Adipocyte (in vitro differentiated cells): ENCODE measurements around the gene MRGPRF.

Experiments used
- DNase-seq: peaks from one replicate; pipeline ENCODE4 v3.0.0-alpha.2; 2015; ENCODE audit warnings: low read depth
- H3K27me3 ChIP-seq: replicated peaks from 2 replicates; pipeline ENCODE4 v1.7.0; 2013; ENCODE audit warnings: mild to moderate bottlenecking, low read length, moderate library complexity; ENCODE audit not compliant: control insufficient read depth, insufficient read depth
- H3K36me3 ChIP-seq: 2 replicates; pipeline ENCODE4 v1.7.0; 2013; ENCODE audit warnings: low read length, mild to moderate bottlenecking, moderate library complexity; ENCODE audit not compliant: control insufficient read depth, insufficient read depth, severe bottlenecking
- H3K4me1 ChIP-seq: 2 replicates; pipeline ENCODE4 v1.7.0; 2013; ENCODE audit warnings: mild to moderate bottlenecking, low read length, moderate library complexity; ENCODE audit not compliant: control insufficient read depth, insufficient read depth
- H3K4me3 ChIP-seq: 2 replicates; pipeline ENCODE4 v1.7.0; 2013; ENCODE audit warnings: mild to moderate bottlenecking, low read length, moderate library complexity
- H3K9ac ChIP-seq: 2 replicates; pipeline ENCODE4 v1.7.0; 2013; ENCODE audit warnings: mild to moderate bottlenecking, low read length, moderate library complexity
- H3K9me3 ChIP-seq: 2 replicates; pipeline ENCODE4 v1.7.0; 2013; ENCODE audit warnings: mild to moderate bottlenecking, low read length, moderate library complexity; ENCODE audit not compliant: control insufficient read depth

MRGPRF gene

GRCh38 chr11:68965901-68966853, 46.9 kb downstream of the MRGPRF start:
- no peak for DNase-seq
- no peak overlapping the region for H3K9ac ChIP-seq
- H3K4me3 ChIP-seq: no peak overlapping the region
- no peaks in the 10 kb centered on the region for H3K4me1 ChIP-seq
- peaks cover 41% of the 10 kb centered on the region for H3K27me3 ChIP-seq
- H3K36me3 ChIP-seq: no peaks in the 10 kb centered on the region
- H3K9me3 ChIP-seq: peaks cover 4% of the 10 kb centered on the region

- Histone ChIP-seq H3K27me3 (peaks cover 28% of the 10 kb centered on the region), H3K4me1 (no peaks in the 10 kb centered on the region), H3K9me3 (peaks cover 4% of the 10 kb centered on the region), H3K4me3 (no peak overlapping the region), H3K9ac (no peak overlapping the region), H3K36me3 (no peaks in the 10 kb centered on the region)
- DNase-seq: no peak
These were observed 49.3 kb downstream of the MRGPRF start for GRCh38 chr11:68963779-68964178.

- Histone ChIP-seq H3K9me3 (peaks cover 4% of the 10 kb centered on the region), H3K9ac (no peak overlapping the region), H3K27me3 (peaks cover 17% of the 10 kb centered on the region), H3K4me3 (no peak overlapping the region), H3K36me3 (no peaks in the 10 kb centered on the region), H3K4me1 (no peaks in the 10 kb centered on the region)
- no peak for DNase-seq
These were observed 50.4 kb downstream of the MRGPRF start for GRCh38 chr11:68962527-68963250.

GRCh38 chr11:68961245-68961644, 51.8 kb downstream of the MRGPRF start:
- no peak for DNase-seq
- H3K9ac ChIP-seq: no peak overlapping the region
- H3K4me1 ChIP-seq: no peaks in the 10 kb centered on the region
- no peaks in the 10 kb centered on the region for H3K36me3 ChIP-seq
- no peak overlapping the region for H3K4me3 ChIP-seq
- peaks cover 6% of the 10 kb centered on the region for H3K27me3 ChIP-seq
- H3K9me3 ChIP-seq: peaks cover 4% of the 10 kb centered on the region

GRCh38 chr11:68960294-68961071, 52.6 kb downstream of the MRGPRF start:
- Histone ChIP-seq H3K4me3 (no peak overlapping the region), H3K9ac (no peak overlapping the region), H3K36me3 (no peaks in the 10 kb centered on the region), H3K27me3 (peaks cover 6% of the 10 kb centered on the region), H3K4me1 (no peaks in the 10 kb centered on the region), H3K9me3 (peaks cover 4% of the 10 kb centered on the region)
- DNase-seq: no peak

GRCh38 chr11:68959465-68960293, 53.4 kb downstream of the MRGPRF start:
- no peak for DNase-seq
- H3K9me3 ChIP-seq: peaks cover 4% of the 10 kb centered on the region
- no peak overlapping the region for H3K4me3 ChIP-seq
- H3K4me1 ChIP-seq: no peaks in the 10 kb centered on the region
- H3K36me3 ChIP-seq: no peaks in the 10 kb centered on the region
- H3K9ac ChIP-seq: no peak overlapping the region
- H3K27me3 ChIP-seq: peaks cover 1% of the 10 kb centered on the region

- H3K27me3 ChIP-seq: no peaks in the 10 kb centered on the region
- H3K9me3 ChIP-seq: no peaks in the 10 kb centered on the region
- no peak overlapping the region for H3K4me3 ChIP-seq
- no peak for DNase-seq
- no peak overlapping the region for H3K9ac ChIP-seq
- no peaks in the 10 kb centered on the region for H3K36me3 ChIP-seq
- no peaks in the 10 kb centered on the region for H3K4me1 ChIP-seq
These were observed 54.8 kb downstream of the MRGPRF start for GRCh38 chr11:68958211-68958610.

GRCh38 chr11:68956547-68957254, 56.3 kb downstream of the MRGPRF start:
- H3K27me3 ChIP-seq: no peaks in the 10 kb centered on the region
- no peaks in the 10 kb centered on the region for H3K4me1 ChIP-seq
- no peaks in the 10 kb centered on the region for H3K9me3 ChIP-seq
- H3K4me3 ChIP-seq: no peak overlapping the region
- no peaks in the 10 kb centered on the region for H3K36me3 ChIP-seq
- H3K9ac ChIP-seq: no peak overlapping the region
- DNase-seq: no peak

GRCh38 chr11:68956142-68956541, 56.9 kb downstream of the MRGPRF start:
- Histone ChIP-seq H3K4me3 (no peak overlapping the region), H3K27me3 (no peaks in the 10 kb centered on the region), H3K36me3 (no peaks in the 10 kb centered on the region), H3K9me3 (no peaks in the 10 kb centered on the region), H3K4me1 (no peaks in the 10 kb centered on the region), H3K9ac (no peak overlapping the region)
- DNase-seq: no peak

- H3K4me3 ChIP-seq: no peak overlapping the region
- H3K9me3 ChIP-seq: no peaks in the 10 kb centered on the region
- DNase-seq: no peak
- no peaks in the 10 kb centered on the region for H3K36me3 ChIP-seq
- H3K4me1 ChIP-seq: no peaks in the 10 kb centered on the region
- no peaks in the 10 kb centered on the region for H3K27me3 ChIP-seq
- H3K9ac ChIP-seq: no peak overlapping the region
These were observed 57.5 kb downstream of the MRGPRF start for GRCh38 chr11:68955607-68955958.
